ENCODE data around the gene KRTAP4-5. TPM values are rescaled to one million over a fixed set of nuclear protein-coding genes. Genes with fewer than 3 reads are reported as not detected.
"Not testable (repeated sequence)": the region's sequence is repeated elsewhere in the genome, so short reads cannot be mapped to it uniquely, and the experiment has no call there.

Gene KRTAP4-5
- total RNA-seq, 4 donors from 2014 or later, result not detected

DNA sequence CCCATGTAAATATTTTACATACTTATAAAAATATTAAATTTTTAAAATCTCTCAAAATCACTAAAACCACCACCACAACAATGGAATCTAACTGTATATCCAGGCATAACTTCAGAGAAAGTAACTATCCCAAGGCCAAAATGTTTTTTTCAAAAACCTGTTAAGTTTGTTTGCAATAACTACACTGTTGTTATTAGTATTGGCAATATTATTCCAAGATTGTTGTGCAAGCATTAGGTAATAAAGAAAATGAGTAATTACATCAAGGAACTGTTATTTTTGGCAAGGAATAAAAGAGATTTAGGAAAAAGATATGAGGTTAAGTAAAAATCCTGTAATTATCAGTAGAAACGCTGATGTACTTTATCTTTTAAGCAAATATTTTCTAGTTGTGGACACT, 22.3 kb downstream of the KRTAP4-5 start:
- Histone ChIP-seq H3K4me3 (no peak overlapping the region), H3K9me3 (no peaks in the 10 kb centered on the region), H3K4me1 (no peaks in the 10 kb centered on the region), H3K27ac (no peak overlapping the region), H3K36me3 (no peaks in the 10 kb centered on the region), H3K27me3 (no peaks in the 10 kb centered on the region)
- no peak for DNase-seq
- TF ChIP-seq, protein P1, sequence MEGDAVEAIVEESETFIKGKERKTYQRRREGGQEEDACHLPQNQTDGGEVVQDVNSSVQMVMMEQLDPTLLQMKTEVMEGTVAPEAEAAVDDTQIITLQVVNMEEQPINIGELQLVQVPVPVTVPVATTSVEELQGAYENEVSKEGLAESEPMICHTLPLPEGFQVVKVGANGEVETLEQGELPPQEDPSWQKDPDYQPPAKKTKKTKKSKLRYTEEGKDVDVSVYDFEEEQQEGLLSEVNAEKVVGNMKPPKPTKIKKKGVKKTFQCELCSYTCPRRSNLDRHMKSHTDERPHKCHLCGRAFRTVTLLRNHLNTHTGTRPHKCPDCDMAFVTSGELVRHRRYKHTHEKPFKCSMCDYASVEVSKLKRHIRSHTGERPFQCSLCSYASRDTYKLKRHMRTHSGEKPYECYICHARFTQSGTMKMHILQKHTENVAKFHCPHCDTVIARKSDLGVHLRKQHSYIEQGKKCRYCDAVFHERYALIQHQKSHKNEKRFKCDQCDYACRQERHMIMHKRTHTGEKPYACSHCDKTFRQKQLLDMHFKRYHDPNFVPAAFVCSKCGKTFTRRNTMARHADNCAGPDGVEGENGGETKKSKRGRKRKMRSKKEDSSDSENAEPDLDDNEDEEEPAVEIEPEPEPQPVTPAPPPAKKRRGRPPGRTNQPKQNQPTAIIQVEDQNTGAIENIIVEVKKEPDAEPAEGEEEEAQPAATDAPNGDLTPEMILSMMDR (IDR thresholded peaks at IDR 0.05), result no peak
- no peak for TF ChIP-seq POLR2A (IDR thresholded peaks at IDR 0.05)

GRCh38 chr17:41126412-41126811, 23.2 kb downstream of the KRTAP4-5 start:
- TF ChIP-seq POLR2A (IDR thresholded peaks at IDR 0.05), result no peak
- TF ChIP-seq, protein P1 (IDR thresholded peaks at IDR 0.05), result no peak
- Histone ChIP-seq H3K9me3 (no peaks in the 10 kb centered on the region), H3K27me3 (no peaks in the 10 kb centered on the region), H3K36me3 (no peaks in the 10 kb centered on the region), H3K4me3 (no peak overlapping the region), H3K27ac (no peak overlapping the region), H3K4me1 (no peaks in the 10 kb centered on the region)
- DNase-seq, result no peak

- no peak overlapping the region for H3K4me3 ChIP-seq
- TF ChIP-seq POLR2A (IDR thresholded peaks at IDR 0.05), result no peak
- TF ChIP-seq, protein P1 (IDR thresholded peaks at IDR 0.05), result no peak
- H3K36me3 ChIP-seq, result no peaks in the 10 kb centered on the region
- no peak for DNase-seq
- H3K4me1 ChIP-seq, result no peaks in the 10 kb centered on the region
- H3K27me3 ChIP-seq, result no peaks in the 10 kb centered on the region
- no peak overlapping the region for H3K27ac ChIP-seq
- no peaks in the 10 kb centered on the region for H3K9me3 ChIP-seq
Measured at GRCh38 chr17:41125064-41125463, 24.6 kb downstream of the KRTAP4-5 start.

DNA sequence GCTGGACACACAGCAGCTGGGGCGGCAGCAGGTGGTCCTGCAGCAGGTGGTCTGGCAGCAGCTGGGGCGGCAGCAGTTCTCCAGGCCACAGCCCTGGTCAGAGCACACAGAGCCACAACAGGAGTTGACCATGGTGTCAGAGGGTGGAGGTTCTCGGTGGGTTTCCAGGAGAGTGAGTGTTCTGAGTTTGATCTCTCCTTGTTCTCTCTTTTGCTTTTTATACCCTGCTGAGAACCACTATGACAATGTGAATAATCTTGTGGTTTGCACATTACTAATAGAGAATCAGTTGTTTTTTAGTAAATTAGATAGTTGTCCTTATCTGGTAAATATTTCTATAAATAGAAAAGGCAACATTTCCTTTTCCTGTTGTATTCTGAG, 25.6 kb downstream of the KRTAP4-5 start, which contains the start of gene KRTAP4-12:
KRTAP4-12 (minus strand) TSS at position 192 of the 381 bp plus-strand sequence; CDS start at position 132, 60 bp downstream.
- H3K9me3 ChIP-seq, H3K27ac ChIP-seq, H3K4me3 ChIP-seq, H3K36me3 ChIP-seq, H3K27me3 ChIP-seq, H3K4me1 ChIP-seq, DNase-seq: not testable (repeated sequence)

DNA sequence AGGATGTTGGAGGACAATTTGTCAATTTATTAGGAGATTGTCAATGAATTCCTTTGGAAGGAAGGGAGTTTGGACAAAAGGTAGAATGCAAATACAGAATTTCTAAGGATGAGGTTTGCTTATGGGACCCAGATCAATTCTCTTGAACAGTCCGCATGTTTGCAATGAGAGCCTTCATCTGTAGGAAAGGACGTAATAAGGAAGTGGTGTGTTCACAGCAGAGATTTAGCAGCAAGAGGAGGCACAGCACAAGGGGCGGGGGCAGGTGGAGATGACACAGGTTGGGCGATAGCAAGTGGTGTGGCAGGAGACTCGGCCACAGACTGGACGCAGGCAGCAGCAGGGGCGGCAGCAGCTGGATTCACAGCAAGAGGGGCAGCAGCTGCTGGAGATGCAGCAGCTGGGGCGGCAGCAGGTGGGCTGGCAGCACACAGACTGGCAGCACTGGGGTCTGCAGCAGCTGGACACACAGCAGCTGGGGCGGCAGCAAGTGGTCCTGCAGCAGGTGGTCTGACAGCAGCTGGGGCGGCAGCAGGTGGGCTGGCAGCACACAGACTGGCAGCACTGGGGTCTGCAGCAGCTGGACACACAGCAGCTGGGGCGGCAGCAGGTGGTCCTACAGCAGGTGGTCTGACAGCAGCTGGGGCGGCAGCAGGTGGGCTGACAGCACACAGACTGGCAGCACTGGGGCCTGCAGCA, 26.2 kb downstream of the KRTAP4-5 start:
- not testable (repeated sequence) for H3K27me3 ChIP-seq, H3K9me3 ChIP-seq, H3K36me3 ChIP-seq, DNase-seq, H3K27ac ChIP-seq, H3K4me3 ChIP-seq, H3K4me1 ChIP-seq

GRCh38 chr17:41121742-41122141, 27.9 kb downstream of the KRTAP4-5 start:
- H3K27me3 ChIP-seq, result no peaks in the 10 kb centered on the region
- no peaks in the 10 kb centered on the region for H3K36me3 ChIP-seq

DNA sequence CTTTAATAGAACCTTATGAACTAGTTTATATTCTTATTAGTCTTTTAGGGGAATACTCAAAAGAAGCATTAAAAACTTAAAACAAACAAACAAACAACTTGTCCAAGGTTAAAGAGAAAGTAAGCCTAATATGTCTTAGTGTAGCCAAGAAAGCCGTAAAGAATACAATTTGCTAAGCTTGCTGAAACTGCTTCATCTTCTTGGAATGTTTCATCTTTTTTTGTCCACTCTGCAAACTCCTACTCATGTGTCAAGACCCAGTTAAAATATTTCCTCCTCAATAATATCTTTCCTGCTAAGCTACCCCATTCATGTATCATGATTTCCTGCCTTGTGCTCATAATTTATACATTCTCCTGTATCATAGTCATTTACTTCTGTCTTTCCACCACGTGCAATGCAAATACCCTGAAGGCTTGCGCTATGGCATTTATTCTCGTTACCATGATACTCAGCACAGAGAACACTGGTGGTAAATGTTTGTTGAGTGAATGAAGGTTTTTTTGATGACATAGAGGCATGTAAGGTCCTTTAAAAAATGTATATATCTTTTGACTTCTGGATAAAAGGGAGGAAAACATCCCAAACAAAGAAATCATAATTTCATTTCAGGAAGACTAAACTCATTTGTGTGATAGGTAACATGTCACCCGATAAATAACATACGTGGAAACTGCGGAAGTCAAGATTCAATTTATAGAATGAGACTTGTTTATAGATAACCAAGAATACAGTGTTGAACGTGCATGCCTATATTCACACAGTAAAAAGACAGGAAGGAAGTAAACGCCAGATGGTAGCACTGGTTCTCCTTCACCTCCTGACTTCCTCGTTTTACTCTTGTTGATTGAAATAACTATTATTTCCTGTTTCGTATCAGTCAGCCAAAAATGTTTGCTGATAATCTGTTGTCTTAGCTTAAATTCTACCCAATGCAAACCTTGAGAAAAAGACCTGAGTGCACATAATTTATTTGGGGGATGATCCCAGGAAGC, 29.6 kb downstream of the KRTAP4-5 start:
- not testable (repeated sequence) for DNase-seq, H3K4me3 ChIP-seq, H3K4me1 ChIP-seq, H3K9me3 ChIP-seq, H3K36me3 ChIP-seq, H3K27me3 ChIP-seq
- peak overlapping the region in 1 of 4 donors; percentile 46 for H3K27ac ChIP-seq

More at GRCh38 chr17:41121742-41122141, 27.9 kb downstream of the KRTAP4-5 start:
- Histone ChIP-seq H3K9me3 (no peaks in the 10 kb centered on the region), H3K4me1 (no peaks in the 10 kb centered on the region), H3K4me3 (no peak overlapping the region), H3K27ac (no peak overlapping the region)
- TF ChIP-seq, protein P1 (IDR thresholded peaks at IDR 0.05), result no peak
- no peak for TF ChIP-seq POLR2A (IDR thresholded peaks at IDR 0.05)
- no peak for DNase-seq
